ENCODE data around the gene AVP. TPM values are rescaled to one million over a fixed set of nuclear protein-coding genes. Genes with fewer than 3 reads are reported as not detected.
"Not testable (repeated sequence)": the region's sequence is repeated elsewhere in the genome, so short reads cannot be mapped to it uniquely, and the experiment has no call there.

AVP gene
- total RNA-seq, 3 donors from 2014 or later = not detected

GRCh38 chr20:3082306-3082951, 2.1 kb downstream of the AVP start:
- ATAC-seq (peak; percentile 55 to 59), DNase-seq (no peak)
- Mint-ChIP-seq H3K27me3 (ENCODE audit: low read depth) (peaks cover 43% of the 10 kb centered on the region), H3K9me3 (no peaks in the 10 kb centered on the region), H3K4me3 (peak overlapping the region; percentile 67), H3K36me3 (ENCODE audit: insufficient read depth) (no peaks in the 10 kb centered on the region), H3K4me1 (ENCODE audit: low read depth) (peaks cover 16% of the 10 kb centered on the region)

GRCh38 chr20:3081641-3082040, 2.9 kb downstream of the AVP start:
- H3K4me1 Mint-ChIP-seq (ENCODE audit: low read depth) = peaks cover 21% of the 10 kb centered on the region
- H3K27me3 Mint-ChIP-seq (ENCODE audit: low read depth) = peaks cover 43% of the 10 kb centered on the region
- DNase-seq = no peak
- no peak overlapping the region for H3K4me3 Mint-ChIP-seq
- H3K36me3 Mint-ChIP-seq (ENCODE audit: insufficient read depth) = no peaks in the 10 kb centered on the region
- no peak for ATAC-seq
- H3K9me3 Mint-ChIP-seq = no peaks in the 10 kb centered on the region

GRCh38 chr20:3080939-3081388, 3.6 kb downstream of the AVP start:
- ATAC-seq = no peak
- no peak overlapping the region for H3K4me3 Mint-ChIP-seq

GRCh38 chr20:3077618-3078134, 6.8 kb downstream of the AVP start:
- peak; percentile 25 to 31 for ATAC-seq
- DNase-seq = no peak
- Mint-ChIP-seq H3K36me3 (ENCODE audit: insufficient read depth) (no peaks in the 10 kb centered on the region), H3K27me3 (ENCODE audit: low read depth) (peaks cover 25% of the 10 kb centered on the region), H3K9me3 (no peaks in the 10 kb centered on the region), H3K4me3 (peak overlapping the region; percentile 19), H3K4me1 (ENCODE audit: low read depth) (peaks cover 17% of the 10 kb centered on the region)

More at GRCh38 chr20:3080939-3081388, 3.6 kb downstream of the AVP start:
- no peaks in the 10 kb centered on the region for H3K9me3 Mint-ChIP-seq
- no peak for DNase-seq
- no peaks in the 10 kb centered on the region for H3K36me3 Mint-ChIP-seq (ENCODE audit: insufficient read depth)
- H3K27me3 Mint-ChIP-seq (ENCODE audit: low read depth) = peaks cover 42% of the 10 kb centered on the region
- peaks cover 21% of the 10 kb centered on the region for H3K4me1 Mint-ChIP-seq (ENCODE audit: low read depth)

GRCh38 chr20:3075315-3075714, 9.2 kb downstream of the AVP start:
- ATAC-seq; DNase-seq; H3K27me3 Mint-ChIP-seq (ENCODE audit: low read depth): not testable (repeated sequence)

GRCh38 chr20:3074812-3075211, 9.7 kb downstream of the AVP start:
- Mint-ChIP-seq H3K9me3 (no peaks in the 10 kb centered on the region), H3K27me3 (ENCODE audit: low read depth) (peaks cover 3% of the 10 kb centered on the region), H3K4me1 (ENCODE audit: low read depth) (peaks cover 27% of the 10 kb centered on the region), H3K36me3 (ENCODE audit: insufficient read depth) (no peaks in the 10 kb centered on the region), H3K4me3 (no peak overlapping the region)
- DNase-seq = no peak
- no peak for ATAC-seq

More at GRCh38 chr20:3075315-3075714, 9.2 kb downstream of the AVP start:
- peaks cover 27% of the 10 kb centered on the region for H3K4me1 Mint-ChIP-seq (ENCODE audit: low read depth)
- not testable (repeated sequence) for H3K36me3 Mint-ChIP-seq (ENCODE audit: insufficient read depth); H3K4me3 Mint-ChIP-seq; H3K9me3 Mint-ChIP-seq

GRCh38 chr20:3073251-3073643, 11.3 kb downstream of the AVP start:
- not testable (repeated sequence) for H3K9me3 Mint-ChIP-seq; H3K27me3 Mint-ChIP-seq (ENCODE audit: low read depth); DNase-seq; H3K36me3 Mint-ChIP-seq (ENCODE audit: insufficient read depth); ATAC-seq
- peaks cover 32% of the 10 kb centered on the region for H3K4me1 Mint-ChIP-seq (ENCODE audit: low read depth)
- peak overlapping the region; percentile 37 for H3K4me3 Mint-ChIP-seq

- ATAC-seq (no peak), DNase-seq (no peak)
- peaks cover 3% of the 10 kb centered on the region for H3K27me3 Mint-ChIP-seq (ENCODE audit: low read depth)
- H3K4me1 Mint-ChIP-seq (ENCODE audit: low read depth) = peaks cover 29% of the 10 kb centered on the region
- H3K4me3 Mint-ChIP-seq = peak overlapping the region; percentile 79
- H3K36me3 Mint-ChIP-seq (ENCODE audit: insufficient read depth) = peaks cover 3% of the 10 kb centered on the region
- no peaks in the 10 kb centered on the region for H3K9me3 Mint-ChIP-seq
Observed at GRCh38 chr20:3072530-3073250, 11.8 kb downstream of the AVP start.

GRCh38 chr20:3071610-3072529, 12.7 kb downstream of the AVP start, which contains the start of gene OXT:
Gene OXT (plus strand): TSS chr20:3071620. CDS start chr20:3071656, 36 bp downstream.
- H3K4me1 Mint-ChIP-seq (ENCODE audit: low read depth) = peaks cover 23% of the 10 kb centered on the region
- H3K27me3 Mint-ChIP-seq (ENCODE audit: low read depth) = peaks cover 3% of the 10 kb centered on the region
- peaks cover 3% of the 10 kb centered on the region for H3K36me3 Mint-ChIP-seq (ENCODE audit: insufficient read depth)
- ATAC-seq = peak; percentile 91
- H3K4me3 Mint-ChIP-seq = peak within 1 kb of the TSS; percentile 79
- no peaks in the 10 kb centered on the region for H3K9me3 Mint-ChIP-seq
- DNase-seq = peak; percentile 74

- H3K4me3 Mint-ChIP-seq = peak overlapping the region; percentile 79
- H3K27me3 Mint-ChIP-seq (ENCODE audit: low read depth) = peaks cover 3% of the 10 kb centered on the region
- ATAC-seq = no peak
- peaks cover 20% of the 10 kb centered on the region for H3K4me1 Mint-ChIP-seq (ENCODE audit: low read depth)
- DNase-seq = no peak
- H3K36me3 Mint-ChIP-seq (ENCODE audit: insufficient read depth) = peaks cover 3% of the 10 kb centered on the region
- no peaks in the 10 kb centered on the region for H3K9me3 Mint-ChIP-seq
Observed at GRCh38 chr20:3071266-3071609, 13.3 kb downstream of the AVP start.

GRCh38 chr20:3070725-3071124, 13.8 kb downstream of the AVP start:
- no peak for DNase-seq
- ATAC-seq = no peak
- Mint-ChIP-seq H3K36me3 (ENCODE audit: insufficient read depth) (peaks cover 3% of the 10 kb centered on the region), H3K27me3 (ENCODE audit: low read depth) (peaks cover 3% of the 10 kb centered on the region), H3K9me3 (no peaks in the 10 kb centered on the region), H3K4me1 (ENCODE audit: low read depth) (peaks cover 20% of the 10 kb centered on the region), H3K4me3 (peak overlapping the region; percentile 79)

GRCh38 chr20:3068986-3069900, 15.3 kb downstream of the AVP start:
- H3K4me3 Mint-ChIP-seq = no peak overlapping the region
- H3K9me3 Mint-ChIP-seq = no peaks in the 10 kb centered on the region
- peaks cover 3% of the 10 kb centered on the region for H3K27me3 Mint-ChIP-seq (ENCODE audit: low read depth)
- DNase-seq = peak; percentile 41
- peaks cover 20% of the 10 kb centered on the region for H3K4me1 Mint-ChIP-seq (ENCODE audit: low read depth)
- H3K36me3 Mint-ChIP-seq (ENCODE audit: insufficient read depth) = peaks cover 3% of the 10 kb centered on the region
- no peak for ATAC-seq

- no peak overlapping the region for H3K4me3 Mint-ChIP-seq
- H3K27me3 Mint-ChIP-seq (ENCODE audit: low read depth) = peaks cover 3% of the 10 kb centered on the region
- ATAC-seq (no peak), DNase-seq (no peak)
- H3K9me3 Mint-ChIP-seq = no peaks in the 10 kb centered on the region
- peaks cover 3% of the 10 kb centered on the region for H3K36me3 Mint-ChIP-seq (ENCODE audit: insufficient read depth)
- peaks cover 20% of the 10 kb centered on the region for H3K4me1 Mint-ChIP-seq (ENCODE audit: low read depth)
Observed at GRCh38 chr20:3068075-3068474, 16.4 kb downstream of the AVP start.
